ENCODE measurements around the gene DDB1.

The DDB1 gene

DNA sequence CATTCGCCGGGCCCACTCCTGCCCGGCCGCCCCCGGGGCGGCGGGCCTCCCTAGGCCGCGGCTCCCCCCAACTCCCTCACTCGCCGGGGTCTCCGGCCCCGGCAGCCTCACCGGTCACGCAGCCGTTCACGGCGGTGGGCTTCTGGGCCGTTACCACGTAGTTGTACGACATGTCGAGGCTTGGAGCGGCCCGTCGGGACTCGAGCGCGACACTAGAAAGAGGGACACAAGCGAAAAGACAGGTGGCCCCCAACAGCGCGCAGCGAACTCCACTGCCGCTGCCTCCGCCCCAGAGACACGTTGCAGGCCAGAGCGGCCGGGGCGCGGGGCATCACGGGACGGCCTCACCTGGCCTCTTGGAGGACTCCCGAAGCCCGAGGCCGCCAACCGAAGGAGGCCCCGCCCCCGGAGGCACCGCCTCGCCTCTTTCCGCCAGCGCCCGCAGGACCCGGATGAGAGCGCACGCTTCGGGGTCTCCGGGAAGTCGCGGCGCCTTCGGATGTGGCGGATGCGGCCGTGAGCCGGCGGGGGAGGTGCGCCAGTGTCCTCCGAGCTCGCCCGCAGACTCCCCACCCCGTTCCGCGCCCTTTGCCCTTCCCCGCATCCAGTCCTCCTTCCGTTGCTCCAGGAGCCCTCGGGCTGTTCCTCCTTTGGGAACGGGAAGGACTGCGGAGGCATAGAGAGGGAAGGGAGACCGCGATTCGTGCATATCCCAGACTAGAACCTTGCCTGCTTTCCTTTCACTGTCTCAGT lies at the start of gene DDB1, which contains the start of gene TKFC:
TSS of gene DDB1 (minus strand) at position 309 of the 753 bp plus-strand sequence. CDS start at position 172, 137 bp downstream.
TSS of gene TKFC (plus strand) at position 432 of the 753 bp plus-strand sequence. CDS start 1,501 bp downstream, outside the sequence.
- peak within 1 kb of the TSS; percentile 94 for H3K27ac ChIP-seq
- peak; percentile 80; the same call in 1 of the 2 replicates for TF ChIP-seq ZFX (IDR thresholded peaks at IDR 0.05)
- TF ChIP-seq, protein P1, sequence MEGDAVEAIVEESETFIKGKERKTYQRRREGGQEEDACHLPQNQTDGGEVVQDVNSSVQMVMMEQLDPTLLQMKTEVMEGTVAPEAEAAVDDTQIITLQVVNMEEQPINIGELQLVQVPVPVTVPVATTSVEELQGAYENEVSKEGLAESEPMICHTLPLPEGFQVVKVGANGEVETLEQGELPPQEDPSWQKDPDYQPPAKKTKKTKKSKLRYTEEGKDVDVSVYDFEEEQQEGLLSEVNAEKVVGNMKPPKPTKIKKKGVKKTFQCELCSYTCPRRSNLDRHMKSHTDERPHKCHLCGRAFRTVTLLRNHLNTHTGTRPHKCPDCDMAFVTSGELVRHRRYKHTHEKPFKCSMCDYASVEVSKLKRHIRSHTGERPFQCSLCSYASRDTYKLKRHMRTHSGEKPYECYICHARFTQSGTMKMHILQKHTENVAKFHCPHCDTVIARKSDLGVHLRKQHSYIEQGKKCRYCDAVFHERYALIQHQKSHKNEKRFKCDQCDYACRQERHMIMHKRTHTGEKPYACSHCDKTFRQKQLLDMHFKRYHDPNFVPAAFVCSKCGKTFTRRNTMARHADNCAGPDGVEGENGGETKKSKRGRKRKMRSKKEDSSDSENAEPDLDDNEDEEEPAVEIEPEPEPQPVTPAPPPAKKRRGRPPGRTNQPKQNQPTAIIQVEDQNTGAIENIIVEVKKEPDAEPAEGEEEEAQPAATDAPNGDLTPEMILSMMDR (conservative IDR thresholded peaks at IDR 0.05) = no peak

- TF ChIP-seq, protein P1 (conservative IDR thresholded peaks at IDR 0.05) = no peak
- no peak for TF ChIP-seq ZFX (IDR thresholded peaks at IDR 0.05)
These were observed 48.0 kb upstream of the DDB1 start for GRCh38 chr11:61380884-61381283.

GRCh38 chr11:61378713-61379313 lies 45.9 kb upstream of the DDB1 start:
- no peak overlapping the region for H3K27ac ChIP-seq
- TF ChIP-seq, protein P1 (conservative IDR thresholded peaks at IDR 0.05) = no peak
- no peak for TF ChIP-seq ZFX (IDR thresholded peaks at IDR 0.05)

More at GRCh38 chr11:61380884-61381283, 48.0 kb upstream of the DDB1 start:
- H3K27ac ChIP-seq = no peak overlapping the region

DNA sequence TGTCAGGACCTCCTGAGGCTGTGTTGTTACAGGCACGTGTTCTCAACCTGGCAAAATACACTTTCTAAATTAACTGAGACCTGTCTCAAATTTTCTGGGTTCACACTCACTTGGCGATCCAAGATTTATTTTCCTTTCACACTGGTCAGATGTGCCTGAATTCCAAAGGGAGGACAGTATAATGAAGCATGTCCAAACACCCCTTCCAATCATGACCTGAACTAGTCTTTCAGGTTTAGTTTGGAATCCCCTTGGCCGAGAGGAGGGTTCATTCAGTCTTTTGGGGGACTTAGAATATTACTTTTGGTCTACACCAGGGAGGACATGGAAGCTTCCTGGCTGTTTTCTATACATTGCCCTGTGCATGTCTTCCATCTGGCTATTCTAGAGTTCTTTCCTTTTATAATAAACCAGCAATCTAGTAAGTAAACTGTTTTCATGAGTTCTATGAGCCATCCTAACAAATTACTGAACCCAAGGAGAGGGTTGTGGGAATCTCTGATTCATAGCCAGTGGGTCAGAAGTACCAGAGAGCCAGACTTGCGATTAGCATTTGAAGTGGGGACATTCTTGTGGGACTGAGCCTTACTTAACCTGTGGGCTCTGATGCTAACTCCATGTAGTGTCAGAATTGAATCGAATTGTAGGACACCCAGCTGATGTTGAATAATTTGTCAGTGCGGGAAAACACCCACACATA lies 44.7 kb upstream of the DDB1 start:
- H3K27ac ChIP-seq = no peak overlapping the region
- TF ChIP-seq, protein P1 (conservative IDR thresholded peaks at IDR 0.05) = no peak
- TF ChIP-seq ZFX (IDR thresholded peaks at IDR 0.05) = no peak

DNA sequence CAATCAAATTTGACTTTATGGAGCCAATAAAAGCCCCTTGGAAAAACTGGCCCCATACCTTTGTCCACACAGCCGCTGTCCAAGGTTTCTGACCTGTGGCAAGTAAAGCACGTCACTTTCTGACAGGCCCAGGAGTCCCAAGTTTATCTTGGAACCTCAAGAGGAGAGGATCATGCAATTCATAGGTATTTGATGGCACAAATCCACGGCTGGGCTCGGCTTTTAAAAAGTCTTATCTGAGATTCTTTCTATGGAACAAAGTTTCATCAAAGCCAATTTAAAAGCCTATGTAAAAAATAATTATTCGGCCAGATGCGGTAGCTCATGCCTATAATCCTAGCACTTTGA lies 42.8 kb upstream of the DDB1 start:
- H3K27ac ChIP-seq = peak overlapping the region; percentile 40
- TF ChIP-seq, protein P1 (conservative IDR thresholded peaks at IDR 0.05) = no peak
- TF ChIP-seq ZFX (IDR thresholded peaks at IDR 0.05) = no peak

DNA sequence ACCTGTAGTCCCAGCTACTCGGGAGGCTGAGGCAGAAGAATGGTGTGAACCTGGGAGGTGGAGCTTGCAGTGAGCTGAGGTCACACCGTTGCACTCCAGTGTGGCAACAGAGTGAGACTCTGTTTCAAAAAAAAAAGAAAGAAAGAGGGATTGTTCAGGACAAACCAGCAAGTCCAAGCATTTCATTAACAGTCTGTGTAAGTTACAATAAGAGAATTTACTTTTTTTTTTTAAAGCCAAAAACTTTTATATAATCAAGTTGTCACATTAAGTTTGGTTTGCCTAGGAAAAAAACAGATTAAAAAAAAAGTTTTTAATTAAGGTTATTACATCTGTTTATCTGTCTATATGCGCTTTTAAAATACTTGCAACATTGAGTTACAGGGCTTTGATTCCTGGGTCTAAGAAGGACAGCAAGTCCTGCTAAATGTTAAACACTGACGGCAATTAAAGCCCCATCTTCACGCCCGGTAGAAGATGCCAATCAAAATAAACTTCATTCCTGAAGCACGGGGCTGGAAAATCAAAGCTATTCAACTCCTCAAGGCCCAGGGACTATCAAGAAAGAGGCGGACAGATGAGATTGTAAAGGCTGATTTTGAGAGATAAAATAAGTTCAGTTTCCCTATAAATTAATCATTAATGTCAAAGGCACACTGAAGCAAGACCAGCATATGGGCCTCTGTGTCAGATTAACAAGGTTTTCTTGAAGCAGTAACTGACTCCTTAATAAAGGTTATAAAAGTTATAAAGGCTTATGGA lies 39.9 kb upstream of the DDB1 start:
- H3K27ac ChIP-seq = no peak overlapping the region
- no peak for TF ChIP-seq ZFX (IDR thresholded peaks at IDR 0.05)
- TF ChIP-seq, protein P1 (conservative IDR thresholded peaks at IDR 0.05) = no peak
